GM19099 (cell line): ENCODE measurements around the gene MAP4K1.

Experiments
- POLR2A ChIP-seq: IDR thresholded peaks from 3 replicates; pipeline ENCODE4 v1.6.1; 2011; ENCODE audit warnings: low read depth; ENCODE audit not compliant: insufficient read length; ENCODE audit errors: extremely low read depth

Gene MAP4K1

DNA sequence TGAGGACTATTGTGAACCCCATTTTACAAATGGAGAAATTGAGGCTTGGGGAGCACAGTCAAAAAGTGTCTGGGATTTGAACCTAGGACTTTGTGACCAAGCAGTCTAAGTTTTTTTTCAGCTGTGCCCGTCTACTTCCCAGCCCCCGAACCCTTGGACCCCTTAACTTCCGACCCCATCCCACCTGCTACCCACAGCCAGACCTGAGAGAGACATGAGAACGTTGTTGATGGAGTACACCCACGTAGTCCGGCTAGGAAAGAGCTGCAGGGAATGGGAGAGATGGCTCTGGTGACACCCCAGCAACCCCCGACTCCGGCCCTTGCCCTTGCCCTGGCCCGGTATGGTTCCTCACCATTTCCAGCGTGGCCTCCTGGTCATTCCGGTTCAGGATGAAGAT lies 18.0 kb downstream of the MAP4K1 start:
- TF ChIP-seq POLR2A, result no peak

DNA sequence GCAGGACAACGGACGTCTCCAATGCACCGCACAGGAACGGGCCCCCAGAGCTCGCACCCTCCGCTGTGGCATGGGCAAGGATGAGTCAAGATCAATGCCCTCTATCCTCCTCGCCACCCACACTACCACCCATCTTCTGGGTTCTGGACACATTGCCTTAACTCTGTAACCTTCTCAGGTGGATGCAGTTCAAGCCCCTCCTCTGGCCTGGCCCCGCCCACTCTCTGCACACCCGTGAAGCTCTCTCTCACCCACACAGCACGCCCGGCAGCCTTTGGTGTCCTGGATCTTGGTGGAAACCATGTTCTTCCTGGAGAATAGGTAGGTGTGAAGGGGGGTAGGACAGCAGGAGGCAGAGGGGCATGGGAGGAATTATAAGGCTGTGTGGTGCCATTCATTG lies 20.7 kb downstream of the MAP4K1 start:
- TF ChIP-seq POLR2A, result no peak

DNA sequence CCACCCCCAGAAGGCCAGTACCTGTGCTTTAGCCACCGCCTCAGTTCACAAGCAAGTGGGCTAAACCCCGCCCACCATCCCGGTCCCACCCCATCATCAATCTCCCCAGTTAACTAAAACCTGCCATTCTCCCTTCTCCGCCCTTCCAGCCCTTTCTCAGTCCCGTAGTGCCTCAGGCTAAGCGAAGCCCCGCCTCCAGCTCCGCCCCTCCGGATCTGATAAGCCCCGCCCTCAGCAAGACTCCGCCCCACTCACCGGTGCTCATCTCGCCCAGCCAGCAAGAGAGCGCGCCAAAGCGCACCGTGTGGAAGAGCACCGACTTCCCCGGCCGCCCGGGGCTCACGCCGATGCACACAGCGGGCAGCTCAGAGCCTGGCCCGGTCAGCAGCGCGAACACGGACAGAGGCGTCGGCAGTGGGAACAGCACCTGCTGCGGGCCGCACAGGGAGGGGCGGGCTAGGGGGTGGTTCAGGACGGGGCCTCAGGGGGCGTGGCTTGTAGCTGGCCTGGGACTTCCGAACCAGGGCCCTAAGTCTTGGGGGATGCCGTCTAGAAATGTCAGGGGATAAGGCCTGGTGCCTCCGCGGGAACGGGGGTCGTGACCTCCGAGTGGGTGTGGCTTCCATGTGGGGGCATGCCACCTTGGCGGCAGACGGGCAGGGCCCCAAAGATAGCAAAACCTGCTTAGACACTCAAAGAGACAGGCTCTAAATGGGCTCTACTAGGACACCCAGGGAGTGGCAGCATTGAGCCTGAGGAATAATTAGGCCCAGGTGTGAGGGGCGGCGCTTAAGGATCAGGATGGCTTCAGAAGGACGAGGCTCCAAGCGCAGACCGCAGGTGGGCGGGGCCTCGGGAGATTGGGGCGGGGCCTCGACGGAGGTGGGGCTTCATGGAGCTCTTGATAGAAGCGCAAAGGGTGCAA lies 21.4 kb downstream of the MAP4K1 start:
- TF ChIP-seq POLR2A, result no peak

DNA sequence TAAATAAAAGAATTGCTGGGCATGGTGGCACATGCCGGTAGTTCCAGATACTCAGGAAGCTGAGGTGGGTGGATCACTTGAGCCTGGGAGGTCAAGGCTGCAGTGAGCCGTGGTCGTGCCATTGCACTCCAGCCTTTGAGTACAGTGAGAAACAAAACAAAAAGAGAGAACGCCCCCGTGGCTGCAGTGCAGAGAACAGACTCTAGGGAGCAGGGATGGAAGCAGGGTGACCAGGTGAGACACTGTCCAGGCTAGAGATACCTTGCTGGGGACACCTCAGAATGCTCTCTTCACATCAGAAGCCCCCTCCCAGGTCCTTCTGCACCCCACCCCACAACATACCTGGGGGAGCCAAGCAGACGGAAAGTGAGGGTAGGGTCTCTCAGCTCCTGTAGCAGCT lies 24.8 kb downstream of the MAP4K1 start:
- no peak for TF ChIP-seq POLR2A

DNA sequence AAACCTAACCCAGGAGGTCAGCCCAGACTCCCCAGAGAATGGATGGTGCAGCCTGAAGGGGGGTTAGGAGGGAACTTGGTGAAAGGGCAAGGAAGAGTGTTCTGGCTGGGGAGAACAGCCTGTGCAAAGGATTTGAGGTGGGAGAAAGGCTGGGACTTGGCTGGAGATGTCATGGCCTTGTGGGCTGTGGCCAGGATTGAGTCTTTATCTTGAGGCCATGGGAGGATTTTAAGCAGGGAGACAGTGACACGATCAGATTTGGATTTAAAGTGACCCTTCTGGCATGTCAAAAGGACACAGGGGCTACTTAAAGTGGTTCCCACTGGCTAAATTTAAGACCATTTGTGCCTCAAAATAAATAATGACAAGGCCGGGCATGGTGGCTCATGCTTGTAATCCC lies 29.7 kb downstream of the MAP4K1 start:
- no peak for TF ChIP-seq POLR2A

DNA sequence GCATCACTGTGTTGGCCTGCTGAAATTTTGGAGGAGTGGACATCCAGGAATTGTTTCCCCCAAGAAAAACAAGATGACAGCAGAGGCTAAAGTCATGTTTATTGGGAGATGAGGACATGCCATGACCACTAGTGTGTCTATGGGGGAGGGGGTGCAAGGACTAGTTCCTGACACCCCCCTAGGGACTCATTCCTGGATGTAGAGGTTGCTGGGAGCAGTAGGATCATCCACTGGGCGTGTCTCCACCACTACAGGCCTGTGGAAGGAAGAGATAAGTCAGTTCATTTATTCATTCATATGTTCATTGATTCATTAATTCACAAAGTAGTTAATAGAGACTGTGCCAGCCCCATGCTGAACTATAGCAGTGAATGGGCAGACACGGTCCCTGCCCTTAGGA lies 30.2 kb downstream of the MAP4K1 start:
- no peak for TF ChIP-seq POLR2A

DNA sequence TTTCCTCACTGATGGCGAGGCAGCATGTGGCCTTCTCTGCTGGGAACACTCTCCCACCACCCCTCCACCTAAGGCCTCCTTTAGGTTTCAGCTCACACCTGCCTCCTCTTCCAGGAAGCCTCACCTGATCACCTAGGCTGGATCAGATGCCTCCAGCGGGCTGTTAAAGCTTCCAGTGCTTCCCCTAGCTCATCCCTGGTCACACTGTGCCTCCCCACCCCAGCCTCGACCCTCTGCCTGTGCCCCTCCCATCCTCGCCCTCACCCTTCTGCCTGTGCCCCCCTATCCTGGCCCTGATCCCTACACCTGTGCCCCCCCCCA lies 33.8 kb downstream of the MAP4K1 start:
- TF ChIP-seq POLR2A, result no peak

DNA sequence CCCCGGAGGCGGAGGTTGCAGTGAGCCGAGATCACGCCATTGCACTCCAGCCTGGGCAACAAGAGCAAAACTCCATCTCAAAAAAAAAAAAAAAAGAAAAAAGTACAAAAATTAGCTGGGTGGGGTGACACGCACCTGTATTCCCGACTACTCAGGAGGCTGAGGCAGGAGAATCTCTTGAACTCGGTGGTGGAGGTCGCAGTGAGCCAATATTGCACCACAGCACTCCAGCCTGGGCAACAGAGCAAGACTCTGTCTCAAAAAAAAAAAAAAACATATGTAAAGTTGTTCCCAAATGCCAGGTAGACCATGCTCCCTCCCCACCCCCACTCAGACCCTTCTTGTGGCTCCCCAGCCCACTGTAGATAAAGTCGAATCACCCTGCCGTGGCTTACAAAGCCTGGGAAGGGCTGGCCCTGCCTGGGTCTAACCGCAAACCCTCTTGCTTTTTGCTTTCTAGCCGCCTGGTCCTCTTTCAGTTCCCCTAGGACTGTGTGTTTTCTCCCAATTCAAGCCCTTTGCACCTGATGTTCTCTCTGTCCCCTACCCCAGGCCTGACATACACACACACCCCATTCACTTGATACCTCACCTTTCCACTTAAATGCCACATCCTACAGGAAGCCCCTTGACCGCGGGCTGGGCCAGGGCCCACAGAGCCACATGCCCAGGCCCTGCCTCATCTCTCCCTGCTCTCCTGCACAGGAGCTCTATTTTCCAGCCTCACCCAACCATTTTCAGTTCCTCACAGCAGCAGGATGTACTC lies 34.4 kb downstream of the MAP4K1 start:
- no peak for TF ChIP-seq POLR2A

DNA sequence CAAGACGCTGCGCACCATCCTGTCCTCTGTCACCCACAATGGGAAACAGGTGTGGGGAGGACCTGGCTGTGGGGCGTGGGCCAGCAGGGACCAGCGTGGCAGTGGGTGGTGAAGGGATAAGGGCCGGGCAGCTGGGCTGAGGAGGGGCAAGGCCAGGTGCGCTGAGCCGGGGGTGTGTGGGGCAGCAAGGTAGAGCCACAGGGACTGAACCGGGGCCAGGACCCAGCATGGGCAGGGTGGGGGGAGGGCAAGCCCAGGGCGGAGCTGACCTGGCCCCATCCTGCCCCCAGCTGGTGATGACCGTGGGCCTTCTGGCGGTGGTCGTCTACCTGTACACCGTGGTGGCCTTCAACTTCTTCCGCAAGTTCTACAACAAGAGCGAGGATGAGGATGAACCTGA lies 37.7 kb downstream of the MAP4K1 start:
- no peak for TF ChIP-seq POLR2A

DNA sequence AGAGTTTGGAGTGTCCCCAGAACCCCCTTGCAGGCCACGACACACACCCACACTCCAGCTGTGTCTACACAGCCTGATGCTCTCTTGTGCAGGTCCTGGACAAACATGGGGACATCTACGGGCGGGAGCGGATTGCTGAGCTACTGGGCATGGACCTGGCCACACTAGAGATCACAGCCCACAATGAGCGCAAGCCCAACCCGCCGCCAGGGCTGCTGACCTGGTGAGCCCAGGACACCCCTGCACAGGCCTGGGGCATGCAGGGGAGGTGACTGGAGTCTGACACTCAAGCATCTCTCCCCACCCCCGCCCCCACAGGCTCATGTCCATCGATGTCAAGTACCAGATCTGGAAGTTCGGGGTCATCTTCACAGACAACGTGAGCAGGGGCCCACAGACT lies 39.9 kb downstream of the MAP4K1 start:
- TF ChIP-seq POLR2A, result no peak

DNA sequence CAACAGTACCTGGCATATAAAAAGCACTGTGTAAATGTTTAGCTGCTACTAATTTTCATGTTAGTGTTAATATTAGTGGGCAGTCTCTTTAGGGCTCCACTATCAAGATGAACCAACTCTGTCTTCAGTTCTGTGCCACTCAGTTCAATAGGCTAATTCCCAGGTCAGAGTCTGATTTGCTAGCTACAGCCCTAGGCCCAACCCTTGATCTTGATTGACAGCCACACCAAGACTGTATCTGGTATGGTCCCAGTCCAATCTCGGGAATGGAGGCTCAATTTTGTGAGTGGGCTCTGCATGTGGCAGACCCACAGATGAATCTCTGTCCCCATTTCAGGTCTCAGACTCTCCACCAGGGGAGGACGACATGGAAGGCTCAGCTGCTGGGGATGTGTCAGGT lies 46.1 kb downstream of the MAP4K1 start:
- no peak for TF ChIP-seq POLR2A

DNA sequence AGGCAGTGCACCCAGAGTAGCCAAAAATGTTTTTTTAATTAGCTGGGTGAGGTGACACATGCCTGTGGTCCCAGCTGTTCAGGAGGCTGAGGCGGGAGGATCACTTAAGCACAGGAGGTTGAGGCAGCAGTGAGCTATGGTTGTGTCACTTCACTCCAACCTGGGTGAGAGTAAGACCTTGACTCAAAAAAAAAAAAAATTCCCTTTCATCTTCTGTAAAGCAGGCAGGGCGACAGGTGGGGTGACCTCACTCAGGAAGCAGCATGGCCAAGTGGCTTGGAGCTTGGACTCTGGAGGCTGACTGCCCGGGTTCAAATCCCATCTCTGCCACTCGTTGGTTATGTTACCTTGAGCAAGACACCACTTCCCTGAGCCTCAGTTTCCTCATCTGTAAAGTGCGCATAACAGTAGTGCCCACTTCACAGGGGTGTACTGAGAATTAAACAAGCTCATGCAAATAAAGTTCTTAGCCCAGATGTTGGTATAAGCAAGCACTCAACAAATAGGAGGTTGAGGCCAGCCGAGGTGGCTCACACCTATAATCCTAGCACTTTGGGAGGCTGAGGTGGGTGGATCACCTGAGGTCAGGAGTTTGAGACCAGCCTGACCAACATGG lies 48.3 kb downstream of the MAP4K1 start:
- no peak for TF ChIP-seq POLR2A

DNA sequence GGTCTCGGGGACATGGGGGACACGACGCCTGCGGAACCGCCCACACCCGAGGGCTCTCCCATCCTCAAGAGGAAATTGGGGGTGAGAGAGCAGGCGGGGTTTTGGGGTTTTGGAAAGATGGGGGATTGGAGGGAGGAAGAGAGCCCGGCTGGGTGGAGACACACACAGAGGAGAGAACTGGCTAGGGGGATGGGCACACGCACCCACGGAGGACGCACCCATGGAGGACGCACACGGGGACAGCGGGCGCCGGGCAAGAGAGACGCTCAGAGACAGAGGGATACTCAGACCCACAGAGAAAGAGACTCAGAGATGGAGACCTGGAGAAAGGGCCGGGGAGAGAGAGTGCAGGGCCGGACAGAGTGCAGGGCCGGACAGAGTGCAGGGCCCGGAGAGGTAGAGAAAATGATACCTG lies 52.1 kb downstream of the MAP4K1 start:
- TF ChIP-seq POLR2A, result no peak

DNA sequence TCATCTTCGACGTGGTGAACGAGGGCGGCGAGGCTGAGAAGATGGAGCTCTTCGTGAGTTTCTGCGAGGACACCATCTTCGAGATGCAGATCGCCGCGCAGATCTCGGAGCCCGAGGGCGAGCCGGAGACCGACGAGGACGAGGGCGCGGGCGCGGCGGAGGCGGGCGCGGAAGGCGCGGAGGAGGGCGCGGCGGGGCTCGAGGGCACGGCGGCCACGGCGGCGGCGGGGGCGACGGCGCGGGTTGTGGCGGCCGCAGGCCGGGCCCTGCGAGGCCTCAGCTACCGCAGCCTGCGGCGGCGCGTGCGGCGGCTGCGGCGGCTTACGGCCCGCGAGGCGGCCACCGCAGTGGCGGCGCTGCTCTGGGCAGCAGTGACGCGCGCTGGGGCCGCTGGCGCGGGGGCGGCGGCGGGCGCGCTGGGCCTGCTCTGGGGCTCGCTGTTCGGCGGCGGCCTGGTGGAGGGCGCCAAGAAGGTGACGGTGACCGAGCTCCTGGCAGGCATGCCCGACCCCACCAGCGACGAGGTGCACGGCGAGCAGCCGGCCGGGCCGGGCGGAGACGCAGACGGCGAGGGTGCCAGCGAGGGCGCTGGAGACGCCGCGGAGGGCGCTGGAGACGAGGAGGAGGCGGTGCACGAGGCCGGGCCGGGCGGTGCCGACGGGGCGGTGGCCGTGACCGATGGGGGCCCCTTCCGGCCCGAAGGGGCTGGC lies 52.6 kb downstream of the MAP4K1 start:
- TF ChIP-seq POLR2A, result no peak

DNA sequence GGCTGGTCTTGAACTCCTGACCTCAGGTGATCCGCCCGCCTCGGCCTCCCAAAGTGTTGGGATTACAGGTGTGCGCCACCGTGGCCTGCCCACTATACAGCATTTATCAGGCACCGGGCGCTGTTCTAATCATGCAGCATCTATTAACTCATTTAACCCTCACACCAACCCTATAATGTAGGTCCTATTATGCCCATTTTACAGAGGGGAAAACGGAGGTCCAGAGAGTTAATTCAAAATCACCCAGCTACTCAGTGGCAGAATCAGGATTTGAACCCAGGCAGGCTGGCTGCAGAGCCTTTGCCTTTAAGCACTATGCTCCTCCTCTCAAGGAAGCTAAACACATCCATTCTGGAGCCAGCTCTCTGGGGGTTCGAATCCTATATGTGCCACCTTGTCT lies 54.3 kb downstream of the MAP4K1 start:
- TF ChIP-seq POLR2A, result no peak
